NCI-H2029 treated with DMSO at 0.1 percent for 48 hours (cell line): Measurements from ENCODE around the gene CDO1.

Source experiments
- DNase-seq: peaks from one replicate; lab custom pipeline; 2025; lab: John Stamatoyannopoulos, UW

Gene CDO1

GRCh38 chr5:115816226-115817081, at the start of gene CDO1:
TSS of gene CDO1 (minus strand) at chr5:115816659. CDS start at chr5:115816397, 262 bp downstream.
- no peak for DNase-seq

GRCh38 chr5:115859378-115859777, 42.9 kb upstream of the CDO1 start:
- DNase-seq = no peak

GRCh38 chr5:115858396-115858795, 41.9 kb upstream of the CDO1 start:
- no peak for DNase-seq

- DNase-seq = no peak
Measured at GRCh38 chr5:115857626-115858349, 41.3 kb upstream of the CDO1 start.

GRCh38 chr5:115857057-115857479, 40.6 kb upstream of the CDO1 start:
- no peak for DNase-seq

GRCh38 chr5:115855959-115856358, 39.5 kb upstream of the CDO1 start:
- DNase-seq = no peak

GRCh38 chr5:115854139-115854538, 37.7 kb upstream of the CDO1 start:
- DNase-seq = no peak

GRCh38 chr5:115850744-115851416, 34.4 kb upstream of the CDO1 start:
- DNase-seq = no peak

- DNase-seq = no peak
Measured at GRCh38 chr5:115849258-115849798, 32.9 kb upstream of the CDO1 start.

- DNase-seq = no peak
Measured at GRCh38 chr5:115847290-115847689, 30.8 kb upstream of the CDO1 start.

- no peak for DNase-seq
Measured at GRCh38 chr5:115844321-115844817, 27.9 kb upstream of the CDO1 start.

- DNase-seq = no peak
Measured at GRCh38 chr5:115843444-115844130, 27.1 kb upstream of the CDO1 start.

GRCh38 chr5:115842952-115843351, 26.5 kb upstream of the CDO1 start:
- DNase-seq = no peak

- no peak for DNase-seq
Measured at GRCh38 chr5:115842089-115842935, 25.9 kb upstream of the CDO1 start.

- DNase-seq = peak; percentile 90
Measured at GRCh38 chr5:115841382-115842088, 25.1 kb upstream of the CDO1 start, which contains the start of the genes AP3S1 and ATG12. TSS of gene AP3S1 (plus strand) at chr5:115841935. CDS start at chr5:115842038, 103 bp downstream. TSS of gene ATG12 (minus strand) at chr5:115841565. CDS start at chr5:115841552, 13 bp downstream.

- no peak for DNase-seq
Measured at GRCh38 chr5:115840873-115841272, 24.4 kb upstream of the CDO1 start.

- no peak for DNase-seq
Measured at GRCh38 chr5:115838885-115839518, 22.5 kb upstream of the CDO1 start.

GRCh38 chr5:115835481-115835880, 19.0 kb upstream of the CDO1 start:
- DNase-seq = no peak

GRCh38 chr5:115831163-115831768, 14.8 kb upstream of the CDO1 start:
- no peak for DNase-seq
